ENCODE data around the gene ACSM3.
"Not testable (repeated sequence)": the region's sequence is repeated elsewhere in the genome, so short reads cannot be mapped to it uniquely, and the experiment has no call there.

The ACSM3 gene, protein sequence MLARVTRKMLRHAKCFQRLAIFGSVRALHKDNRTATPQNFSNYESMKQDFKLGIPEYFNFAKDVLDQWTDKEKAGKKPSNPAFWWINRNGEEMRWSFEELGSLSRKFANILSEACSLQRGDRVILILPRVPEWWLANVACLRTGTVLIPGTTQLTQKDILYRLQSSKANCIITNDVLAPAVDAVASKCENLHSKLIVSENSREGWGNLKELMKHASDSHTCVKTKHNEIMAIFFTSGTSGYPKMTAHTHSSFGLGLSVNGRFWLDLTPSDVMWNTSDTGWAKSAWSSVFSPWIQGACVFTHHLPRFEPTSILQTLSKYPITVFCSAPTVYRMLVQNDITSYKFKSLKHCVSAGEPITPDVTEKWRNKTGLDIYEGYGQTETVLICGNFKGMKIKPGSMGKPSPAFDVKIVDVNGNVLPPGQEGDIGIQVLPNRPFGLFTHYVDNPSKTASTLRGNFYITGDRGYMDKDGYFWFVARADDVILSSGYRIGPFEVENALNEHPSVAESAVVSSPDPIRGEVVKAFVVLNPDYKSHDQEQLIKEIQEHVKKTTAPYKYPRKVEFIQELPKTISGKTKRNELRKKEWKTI

DNA sequence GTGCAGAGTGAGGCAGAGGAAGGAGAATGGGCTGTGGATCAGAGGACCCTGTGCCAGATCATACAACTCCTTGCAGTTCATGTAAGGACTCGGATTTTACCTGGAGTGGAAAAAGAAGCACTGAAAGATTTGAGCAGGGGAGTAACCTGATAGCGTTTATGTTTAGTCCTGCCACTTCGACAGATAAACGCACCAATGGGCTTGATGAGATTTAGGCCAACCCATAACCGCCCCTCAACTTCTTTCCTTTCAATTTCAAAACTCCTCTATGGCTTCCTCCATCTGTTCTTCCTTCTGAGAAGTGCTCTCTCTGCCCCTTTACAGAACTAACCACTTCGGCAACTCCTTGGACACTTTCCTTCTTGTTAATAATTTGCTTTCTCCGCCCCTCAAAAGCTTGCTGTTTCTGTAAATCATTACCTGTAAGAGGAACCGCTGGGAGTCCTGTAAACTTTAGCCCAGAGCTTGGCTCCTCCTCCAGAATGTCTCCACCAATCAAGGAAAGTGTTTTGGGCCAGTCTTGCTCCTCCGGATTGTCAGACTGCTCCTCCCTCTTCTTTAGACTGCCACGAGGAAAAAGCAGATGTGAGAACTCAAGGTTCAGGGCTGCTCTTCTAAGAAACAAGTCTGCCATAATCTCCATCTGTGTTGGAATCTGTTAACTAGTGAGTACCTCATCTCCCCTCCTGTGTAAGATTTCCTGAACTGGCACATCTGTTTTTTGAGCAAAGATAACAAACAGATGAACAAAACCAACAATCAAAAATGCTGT lies at the start of gene ACSM3:
ACSM3 (plus strand) TSS at position 554 of the 772 bp plus-strand sequence. CDS start 6,021 bp downstream, outside the sequence.
- Histone ChIP-seq H3K27me3 (ENCODE audit: control insufficient read depth in 1 of 2, insufficient read depth in 2 of 2, low read length in 2 of 2) (no peaks in the 10 kb centered on the region), H3K4me3 (ENCODE audit: low read depth in 1 of 2, low read length in 2 of 2) (peak within 1 kb of the TSS in 1 of 2 donors; percentile 61), H3K4me1 (ENCODE audit: insufficient read depth, low read length) (peaks cover 6% of the 10 kb centered on the region), H3K27ac (ENCODE audit: low read depth, low read length) (peak within 1 kb of the TSS; percentile 41), H3K36me3 (ENCODE audit: insufficient read depth, low read length) (no peaks in the 10 kb centered on the region), H3K9ac (ENCODE audit: low read length) (no peak within 1 kb of the TSS), H3K9me3 (ENCODE audit: low read length) (no peaks in the 10 kb centered on the region)

DNA sequence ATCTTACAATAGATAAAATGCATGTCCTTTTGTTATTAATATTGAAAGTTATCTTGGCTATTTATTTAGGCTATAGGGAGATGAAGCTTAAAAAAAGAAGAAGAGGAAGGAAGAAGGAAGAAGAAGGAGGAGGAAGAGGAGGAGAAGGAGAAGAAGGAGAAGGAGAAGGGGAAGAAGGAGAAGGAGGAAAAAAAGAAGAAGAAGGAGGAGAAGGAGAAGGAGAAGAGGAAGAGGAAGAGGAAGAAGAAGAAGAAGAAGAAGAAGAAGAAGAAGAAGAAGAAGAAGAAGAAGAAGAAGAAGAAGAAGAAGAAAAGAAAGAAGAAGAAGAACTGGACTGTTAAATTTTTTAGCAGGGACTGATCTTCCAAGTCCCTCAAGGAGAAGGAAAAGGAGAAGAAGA lies 46.1 kb upstream of the ACSM3 start:
- not testable (repeated sequence) for H3K9me3 ChIP-seq (ENCODE audit: low read length); H3K4me3 ChIP-seq (ENCODE audit: low read depth in 1 of 2, low read length in 2 of 2); H3K36me3 ChIP-seq (ENCODE audit: insufficient read depth, low read length); H3K9ac ChIP-seq (ENCODE audit: low read length); H3K4me1 ChIP-seq (ENCODE audit: insufficient read depth, low read length); H3K27ac ChIP-seq (ENCODE audit: low read depth, low read length); H3K27me3 ChIP-seq (ENCODE audit: control insufficient read depth in 1 of 2, insufficient read depth in 2 of 2, low read length in 2 of 2)

DNA sequence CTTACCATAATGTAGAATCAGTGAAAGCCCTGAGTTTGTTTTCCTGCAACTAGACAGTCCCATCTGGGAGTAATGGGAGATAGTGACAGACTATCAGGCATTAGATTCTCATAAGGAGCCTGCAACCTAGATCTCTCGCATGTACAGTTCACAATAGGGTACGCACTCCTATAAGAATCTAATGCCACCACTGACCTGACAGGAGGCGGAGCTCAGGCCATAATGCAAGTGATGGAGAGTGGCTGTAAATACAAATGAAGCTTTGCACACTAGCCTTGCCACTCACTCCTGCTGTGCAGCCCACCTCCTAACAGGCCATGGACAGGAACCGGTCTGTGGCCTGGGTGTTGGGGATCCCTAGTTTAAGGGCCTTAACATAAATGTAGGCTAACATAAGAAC lies 43.6 kb upstream of the ACSM3 start:
- Histone ChIP-seq H3K9ac (ENCODE audit: low read length) (no peak overlapping the region), H3K27ac (ENCODE audit: low read depth, low read length) (no peak overlapping the region), H3K9me3 (ENCODE audit: low read length) (no peaks in the 10 kb centered on the region), H3K36me3 (ENCODE audit: insufficient read depth, low read length) (no peaks in the 10 kb centered on the region), H3K27me3 (ENCODE audit: control insufficient read depth in 1 of 2, insufficient read depth in 2 of 2, low read length in 2 of 2) (no peaks in the 10 kb centered on the region), H3K4me1 (ENCODE audit: insufficient read depth, low read length) (no peaks in the 10 kb centered on the region), H3K4me3 (ENCODE audit: low read depth in 1 of 2, low read length in 2 of 2) (no peak overlapping the region)

GRCh38 chr16:20726661-20727060 lies 37.2 kb upstream of the ACSM3 start:
- Histone ChIP-seq H3K4me1 (ENCODE audit: insufficient read depth, low read length) (no peaks in the 10 kb centered on the region), H3K9ac (ENCODE audit: low read length) (no peak overlapping the region), H3K36me3 (ENCODE audit: insufficient read depth, low read length) (no peaks in the 10 kb centered on the region), H3K27ac (ENCODE audit: low read depth, low read length) (no peak overlapping the region), H3K9me3 (ENCODE audit: low read length) (no peaks in the 10 kb centered on the region), H3K27me3 (ENCODE audit: control insufficient read depth in 1 of 2, insufficient read depth in 2 of 2, low read length in 2 of 2) (no peaks in the 10 kb centered on the region), H3K4me3 (ENCODE audit: low read depth in 1 of 2, low read length in 2 of 2) (no peak overlapping the region)

DNA sequence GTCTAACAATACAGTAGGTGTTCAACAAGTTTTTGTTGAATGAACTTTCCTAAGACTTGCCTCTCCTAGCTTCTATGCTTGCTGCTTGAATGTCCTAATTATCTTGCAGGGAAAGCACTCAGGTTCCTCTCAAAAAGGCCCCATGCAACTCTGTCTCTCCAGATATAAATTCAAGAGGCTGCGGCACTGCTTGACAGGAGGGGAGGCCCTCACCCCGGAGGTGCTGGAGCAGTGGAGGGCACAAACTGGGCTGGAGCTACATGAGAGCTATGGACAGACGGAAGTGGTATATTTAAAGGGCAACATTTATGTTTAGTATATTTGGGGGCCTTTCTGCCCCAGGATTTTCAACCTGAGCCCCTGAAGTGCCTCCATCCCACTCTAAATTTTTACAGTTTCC lies 36.6 kb upstream of the ACSM3 start:
- Histone ChIP-seq H3K27me3 (ENCODE audit: control insufficient read depth in 1 of 2, insufficient read depth in 2 of 2, low read length in 2 of 2) (no peaks in the 10 kb centered on the region), H3K9me3 (ENCODE audit: low read length) (no peaks in the 10 kb centered on the region), H3K4me3 (ENCODE audit: low read depth in 1 of 2, low read length in 2 of 2) (no peak overlapping the region), H3K9ac (ENCODE audit: low read length) (no peak overlapping the region), H3K4me1 (ENCODE audit: insufficient read depth, low read length) (no peaks in the 10 kb centered on the region), H3K27ac (ENCODE audit: low read depth, low read length) (no peak overlapping the region), H3K36me3 (ENCODE audit: insufficient read depth, low read length) (no peaks in the 10 kb centered on the region)

DNA sequence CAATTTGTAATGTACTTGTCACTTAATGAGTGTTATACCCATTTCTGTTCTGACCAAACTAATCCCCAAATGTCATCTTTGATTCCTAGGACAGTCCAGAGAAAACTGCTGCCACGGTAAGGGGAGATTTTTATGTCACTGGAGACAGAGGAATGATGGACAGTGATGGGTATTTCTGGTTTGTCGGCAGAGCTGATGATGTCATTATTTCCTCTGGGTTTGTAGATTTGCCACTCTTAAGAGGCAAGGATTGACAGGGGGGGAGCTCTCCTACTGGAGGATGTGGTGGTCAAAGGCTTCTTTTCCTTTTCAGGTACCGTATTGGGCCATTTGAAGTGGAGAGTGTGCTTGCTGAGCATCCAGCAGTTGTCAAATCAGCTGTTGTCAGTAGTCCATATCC lies 34.7 kb upstream of the ACSM3 start:
- no peak overlapping the region for H3K4me3 ChIP-seq (ENCODE audit: low read depth in 1 of 2, low read length in 2 of 2)
- H3K9ac ChIP-seq (ENCODE audit: low read length): no peak overlapping the region
- no peaks in the 10 kb centered on the region for H3K9me3 ChIP-seq (ENCODE audit: low read length)
- no peaks in the 10 kb centered on the region for H3K4me1 ChIP-seq (ENCODE audit: insufficient read depth, low read length)
- no peaks in the 10 kb centered on the region for H3K27me3 ChIP-seq (ENCODE audit: control insufficient read depth in 1 of 2, insufficient read depth in 2 of 2, low read length in 2 of 2)
- no peaks in the 10 kb centered on the region for H3K36me3 ChIP-seq (ENCODE audit: insufficient read depth, low read length)
- H3K27ac ChIP-seq (ENCODE audit: low read depth, low read length): no peak overlapping the region

DNA sequence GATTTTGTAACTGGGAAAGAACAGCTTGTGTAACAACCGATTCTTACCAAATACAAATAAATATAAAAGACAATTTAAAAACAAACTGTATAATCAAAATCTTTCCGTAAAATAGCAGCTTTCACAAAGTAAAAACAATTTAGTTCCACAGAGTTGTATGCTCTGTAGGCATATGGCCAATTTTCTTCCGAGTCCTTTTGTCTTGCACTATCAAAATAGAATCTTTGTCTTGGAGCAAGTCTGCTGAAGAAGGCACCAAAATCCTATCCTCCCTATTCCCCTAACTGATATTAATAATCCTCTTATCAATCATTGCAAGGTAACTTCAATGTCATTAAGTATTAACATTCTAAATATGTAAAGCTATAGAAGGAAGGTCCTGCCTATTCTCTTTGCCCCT lies 29.8 kb upstream of the ACSM3 start:
- Histone ChIP-seq H3K27me3 (ENCODE audit: control insufficient read depth in 1 of 2, insufficient read depth in 2 of 2, low read length in 2 of 2) (no peaks in the 10 kb centered on the region), H3K27ac (ENCODE audit: low read depth, low read length) (no peak overlapping the region), H3K9me3 (ENCODE audit: low read length) (no peaks in the 10 kb centered on the region), H3K4me3 (ENCODE audit: low read depth in 1 of 2, low read length in 2 of 2) (no peak overlapping the region), H3K36me3 (ENCODE audit: insufficient read depth, low read length) (peaks cover 29% of the 10 kb centered on the region), H3K9ac (ENCODE audit: low read length) (no peak overlapping the region), H3K4me1 (ENCODE audit: insufficient read depth, low read length) (no peaks in the 10 kb centered on the region)

GRCh38 chr16:20734782-20735181 lies 29.0 kb upstream of the ACSM3 start:
- Histone ChIP-seq H3K4me3 (ENCODE audit: low read depth in 1 of 2, low read length in 2 of 2) (no peak overlapping the region), H3K27ac (ENCODE audit: low read depth, low read length) (no peak overlapping the region), H3K36me3 (ENCODE audit: insufficient read depth, low read length) (peaks cover 29% of the 10 kb centered on the region), H3K27me3 (ENCODE audit: control insufficient read depth in 1 of 2, insufficient read depth in 2 of 2, low read length in 2 of 2) (no peaks in the 10 kb centered on the region), H3K9me3 (ENCODE audit: low read length) (no peaks in the 10 kb centered on the region), H3K4me1 (ENCODE audit: insufficient read depth, low read length) (peaks cover 1% of the 10 kb centered on the region), H3K9ac (ENCODE audit: low read length) (no peak overlapping the region)

GRCh38 chr16:20735490-20735889 lies 28.3 kb upstream of the ACSM3 start:
- peaks cover 8% of the 10 kb centered on the region for H3K4me1 ChIP-seq (ENCODE audit: insufficient read depth, low read length)
- no peaks in the 10 kb centered on the region for H3K9me3 ChIP-seq (ENCODE audit: low read length)
- no peak overlapping the region for H3K4me3 ChIP-seq (ENCODE audit: low read depth in 1 of 2, low read length in 2 of 2)
- no peak overlapping the region for H3K9ac ChIP-seq (ENCODE audit: low read length)
- H3K36me3 ChIP-seq (ENCODE audit: insufficient read depth, low read length): peaks cover 29% of the 10 kb centered on the region
- H3K27me3 ChIP-seq (ENCODE audit: control insufficient read depth in 1 of 2, insufficient read depth in 2 of 2, low read length in 2 of 2): no peaks in the 10 kb centered on the region
- H3K27ac ChIP-seq (ENCODE audit: low read depth, low read length): no peak overlapping the region

DNA sequence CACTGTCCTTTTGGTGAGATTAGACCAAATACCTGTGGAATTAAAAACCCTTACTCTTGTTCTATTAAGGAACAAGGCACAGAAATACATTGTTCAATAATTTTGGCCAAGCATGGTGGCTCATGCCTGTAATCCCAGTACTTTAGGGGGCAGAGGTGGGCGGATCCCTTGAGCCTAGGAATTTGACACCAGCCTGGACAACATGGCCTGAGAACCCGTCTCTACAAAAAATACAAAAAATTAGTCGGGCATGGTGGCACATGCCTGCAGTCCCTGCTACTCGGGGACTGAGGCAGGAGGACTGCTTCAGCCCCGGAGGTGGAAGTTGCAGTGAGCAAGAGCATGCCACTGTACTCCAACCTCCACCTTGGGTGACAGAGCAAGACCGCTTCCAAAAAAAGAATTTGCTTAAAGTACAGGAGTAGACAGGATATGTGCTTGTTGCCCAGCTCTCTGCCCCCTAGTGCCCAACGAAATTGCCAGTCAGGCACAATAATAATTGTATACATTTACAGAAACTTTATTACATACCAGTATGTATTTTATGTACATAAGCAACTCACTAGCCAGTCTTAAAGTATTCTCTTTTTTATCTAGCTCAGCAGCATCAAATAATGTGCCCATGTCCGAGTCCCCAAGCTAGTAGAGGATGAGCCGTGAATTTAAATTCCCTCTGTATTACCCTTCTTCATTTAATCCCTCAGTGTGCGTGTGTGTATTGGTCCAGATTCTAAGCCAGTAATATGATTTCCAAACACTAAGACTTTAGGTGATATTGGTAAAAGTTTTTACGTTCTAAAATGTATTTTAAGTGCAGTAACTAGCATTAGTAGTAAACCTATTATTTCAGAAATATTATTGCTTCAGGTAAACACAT lies 23.6 kb upstream of the ACSM3 start:
- Histone ChIP-seq H3K27ac (ENCODE audit: low read depth, low read length) (peak overlapping the region; percentile 57), H3K4me1 (ENCODE audit: insufficient read depth, low read length) (peaks cover 13% of the 10 kb centered on the region)

More for the DNA sequence above, 23.6 kb upstream of the ACSM3 start:
- H3K4me3 ChIP-seq (ENCODE audit: low read depth in 1 of 2, low read length in 2 of 2): peak overlapping the region; percentile 62 to 93
- peak overlapping the region; percentile 49 for H3K9ac ChIP-seq (ENCODE audit: low read length)
- H3K9me3 ChIP-seq (ENCODE audit: low read length): no peaks in the 10 kb centered on the region
- peaks cover 29% of the 10 kb centered on the region for H3K36me3 ChIP-seq (ENCODE audit: insufficient read depth, low read length)
- H3K27me3 ChIP-seq (ENCODE audit: control insufficient read depth in 1 of 2, insufficient read depth in 2 of 2, low read length in 2 of 2): no peaks in the 10 kb centered on the region

Measured in muscle layer of colon (tissue), 2 donors.